ENCODE data around the gene RASGEF1B. TPM values are rescaled to one million over a fixed set of nuclear protein-coding genes. Genes with fewer than 3 reads are reported as not detected.

Gene RASGEF1B
- total and polyA plus RNA-seq, 2 donors (not counting 3 experiments of a cell fraction or from before 2014, with no cell fraction given), result not detected

- FAIRE-seq, result no peak
- Histone ChIP-seq H4K20me1 (replicated peaks; ENCODE audit: control insufficient read depth, extremely low read depth, insufficient read depth, low read length) (no peaks in the 10 kb centered on the region), H3K27me3 (ENCODE audit: control insufficient read depth in 2 of 2, insufficient read depth in 2 of 2, low read length in 2 of 2) (no peaks in the 10 kb centered on the region), H3K9me1 (replicated peaks; ENCODE audit: control insufficient read depth, extremely low read depth, insufficient read depth, low read length) (no peaks in the 10 kb centered on the region), H2AFZ (ENCODE audit: low read depth, low read length) (no peak overlapping the region), H3K4me3 (replicated peaks in 1 of 3; ENCODE audit: insufficient read depth in 1 of 3, low read depth in 1 of 3, low read length in 3 of 3) (no peak overlapping the region), H3K79me2 (ENCODE audit: control insufficient read depth, insufficient read depth, low read length) (no peaks in the 10 kb centered on the region), H3K27ac (ENCODE audit: insufficient read depth, low read depth, low read length) (no peak overlapping the region), H3K4me1 (ENCODE audit: control insufficient read depth, extremely low read depth, insufficient read depth, low read length) (no peaks in the 10 kb centered on the region), H3K36me3 (ENCODE audit: control insufficient read depth in 2 of 2, extremely low read depth in 1 of 2, insufficient read depth in 2 of 2, low read length in 2 of 2) (no peaks in the 10 kb centered on the region), H3K4me2 (ENCODE audit: insufficient read depth, low read length) (no peak overlapping the region), H3K9ac (replicated peaks; ENCODE audit: extremely low read depth, insufficient read depth, low read length) (no peak overlapping the region), H3K9me3 (replicated peaks; ENCODE audit: control insufficient read depth, insufficient read depth, low read length) (no peaks in the 10 kb centered on the region)
- POLR2A ChIA-PET, result no interaction called here
- dilution Hi-C loops (cut with MboI; ENCODE audit: extremely low pct_ligation_motif_present, low sequenced_read_pairs), result no loop called here
- no peak for DNase-seq (ENCODE audit: low read depth, low spot score)
- BruUV-seq (replicated peaks), result no TSS peak
- CTCF ChIA-PET, result interaction anchor here (1.2 kb wide), 1 partner anchor 21 kb away, joined by 3 read pairs; the partner anchor contains the start of gene RASGEF1B
- TF ChIP-seq MYC (IDR thresholded peaks at IDR 0.05; ENCODE audit: low read depth, low read length) (no peak), POLR2A (IDR thresholded peaks at IDR 0.05; ENCODE audit: low read depth, low read length) (no peak), CTCF (IDR thresholded peaks at IDR 0.05; ENCODE audit: extremely low read depth in 1 of 2, insufficient read depth in 1 of 2, low read depth in 1 of 2, low read length in 2 of 2) (no peak), POLR2AphosphoS5 (IDR thresholded peaks at IDR 0.05; ENCODE audit: insufficient read depth, low read depth, low read length) (no peak), JUN (IDR thresholded peaks at IDR 0.05; ENCODE audit: borderline replicate concordance, insufficient read depth, insufficient read length, low read depth) (no peak), FOS (IDR thresholded peaks at IDR 0.05; ENCODE audit: borderline replicate concordance, insufficient read depth, low read length) (no peak), GATA2 (IDR thresholded peaks at IDR 0.05; ENCODE audit: insufficient read depth, insufficient read length, low read depth, low read length) (no peak)
- TF ChIP-seq, protein P1, sequence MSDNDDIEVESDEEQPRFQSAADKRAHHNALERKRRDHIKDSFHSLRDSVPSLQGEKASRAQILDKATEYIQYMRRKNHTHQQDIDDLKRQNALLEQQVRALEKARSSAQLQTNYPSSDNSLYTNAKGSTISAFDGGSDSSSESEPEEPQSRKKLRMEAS (IDR thresholded peaks at IDR 0.05; ENCODE audit: insufficient read depth, insufficient read length), result no peak
- intact Hi-C loops (cut with micrococcal nuclease), result no loop called here
Observed at GRCh38 chr4:81492606-81493230, 21.0 kb upstream of the RASGEF1B start.

Data from endothelial cell of umbilical vein (primary cell).